Glomerular visceral epithelial cell (primary cell): ENCODE results near the gene CAPN12.

Experiments
- DNase-seq: peaks from one replicate; pipeline ENCODE4 v3.0.0-alpha.2; 2016; ENCODE audit errors: extremely low spot score

Gene CAPN12

DNA sequence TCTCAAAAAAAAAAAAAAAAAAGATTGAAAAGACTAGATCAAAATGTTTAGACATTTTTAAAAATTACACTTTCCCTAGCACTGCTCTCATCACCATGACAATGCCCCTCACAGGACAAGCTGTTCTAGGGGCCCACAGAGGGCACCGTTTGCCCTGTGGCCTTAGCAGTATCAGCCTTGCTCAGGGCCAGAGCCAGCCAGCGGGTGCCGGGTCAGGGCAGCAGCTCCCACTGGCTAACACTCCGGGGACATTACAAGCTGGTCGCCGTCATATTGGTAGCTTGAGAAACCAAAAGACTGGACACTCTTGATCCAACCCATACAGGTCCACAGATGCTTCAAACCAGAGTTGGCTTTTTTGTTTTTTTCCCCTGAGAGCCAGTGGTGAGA, 18.0 kb downstream of the CAPN12 start:
- no peak for DNase-seq

GRCh38 chr19:38725469-38726283, 18.6 kb downstream of the CAPN12 start:
- no peak for DNase-seq

GRCh38 chr19:38723990-38724854, 20.1 kb downstream of the CAPN12 start:
- no peak for DNase-seq

- no peak for DNase-seq
Observed at GRCh38 chr19:38723606-38723965, 20.7 kb downstream of the CAPN12 start.

DNA sequence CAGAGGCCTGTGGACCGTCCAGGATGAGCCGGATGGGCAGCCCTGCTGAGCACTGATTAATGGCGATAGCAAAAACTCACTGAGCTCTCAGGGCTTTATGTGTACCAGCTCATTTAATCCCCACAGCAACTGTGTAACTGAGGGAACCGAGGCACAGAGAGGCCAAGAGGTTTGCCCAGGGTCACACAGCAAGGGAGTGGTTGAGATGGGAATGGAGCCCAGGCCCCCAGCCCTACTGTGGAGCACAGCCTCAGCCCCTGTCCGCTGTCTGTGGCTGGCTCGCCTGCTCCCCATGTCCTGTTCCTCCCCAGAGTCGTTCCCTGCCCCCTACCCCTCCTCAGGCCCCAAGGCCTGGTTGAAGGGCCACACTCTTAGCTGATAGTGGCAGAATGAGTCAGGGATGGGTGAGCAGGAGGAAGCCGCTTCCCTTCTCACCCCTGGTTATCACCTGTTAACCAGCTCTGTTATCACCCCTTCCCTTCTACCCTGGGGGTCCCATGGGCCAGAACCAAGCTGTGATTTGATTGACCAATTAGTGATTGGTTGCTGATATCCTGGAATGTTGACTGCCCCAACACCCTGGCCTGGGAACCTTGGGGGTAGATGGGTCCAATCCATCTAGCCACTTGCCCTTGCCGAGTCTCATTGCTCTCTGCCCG, 21.2 kb downstream of the CAPN12 start:
- DNase-seq, result no peak

GRCh38 chr19:38721979-38722773, 22.1 kb downstream of the CAPN12 start:
- DNase-seq, result no peak

DNA sequence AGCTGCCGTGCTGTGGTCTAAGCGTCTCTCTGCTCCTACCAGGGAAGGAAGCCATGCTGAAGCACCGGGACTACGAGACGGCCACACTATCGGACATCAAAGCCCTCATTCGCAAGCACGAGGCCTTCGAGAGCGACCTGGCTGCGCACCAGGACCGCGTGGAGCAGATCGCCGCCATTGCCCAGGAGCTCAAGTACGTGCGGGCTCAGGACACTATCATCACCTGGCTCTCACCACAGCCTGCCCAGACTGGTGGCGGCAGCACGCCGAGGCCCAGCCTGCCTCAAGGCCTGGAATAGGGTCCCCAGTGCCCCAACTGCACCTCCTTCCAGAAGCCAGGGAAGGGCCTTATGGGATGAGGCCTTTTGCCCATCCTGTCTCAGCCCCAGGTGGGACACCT, 22.8 kb downstream of the CAPN12 start:
- DNase-seq, result no peak

- no peak for DNase-seq
Observed at GRCh38 chr19:38720559-38721236, 23.6 kb downstream of the CAPN12 start.

GRCh38 chr19:38719761-38720558, 24.3 kb downstream of the CAPN12 start:
- DNase-seq, result peak; percentile 60

- peak; percentile 73 for DNase-seq
Observed at GRCh38 chr19:38718747-38719543, 25.3 kb downstream of the CAPN12 start.

GRCh38 chr19:38717855-38718254, 26.4 kb downstream of the CAPN12 start:
- no peak for DNase-seq

GRCh38 chr19:38717051-38717450, 27.2 kb downstream of the CAPN12 start:
- no peak for DNase-seq

DNA sequence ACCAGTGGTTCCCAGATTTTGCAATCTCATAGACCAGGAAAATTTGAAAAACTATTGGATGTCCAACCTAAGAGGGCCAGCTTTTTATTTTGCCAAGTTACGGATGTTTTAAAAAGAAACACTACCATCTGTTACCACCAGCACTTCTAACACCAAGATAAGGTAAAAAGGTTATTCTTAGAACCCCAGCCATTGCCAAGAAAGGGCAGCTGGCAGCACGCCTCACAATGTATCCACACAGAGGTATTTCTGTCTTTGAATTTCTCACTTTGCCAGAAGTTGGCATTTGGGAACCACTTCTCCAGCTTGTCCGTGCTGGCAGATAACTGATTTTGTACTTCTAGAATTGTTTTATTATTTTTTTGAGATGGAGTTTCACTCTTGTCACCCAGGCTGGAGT, 28.7 kb downstream of the CAPN12 start:
- no peak for DNase-seq

GRCh38 chr19:38714354-38714778, 29.9 kb downstream of the CAPN12 start:
- no peak for DNase-seq

GRCh38 chr19:38713865-38714264, 30.4 kb downstream of the CAPN12 start:
- DNase-seq, result no peak

DNA sequence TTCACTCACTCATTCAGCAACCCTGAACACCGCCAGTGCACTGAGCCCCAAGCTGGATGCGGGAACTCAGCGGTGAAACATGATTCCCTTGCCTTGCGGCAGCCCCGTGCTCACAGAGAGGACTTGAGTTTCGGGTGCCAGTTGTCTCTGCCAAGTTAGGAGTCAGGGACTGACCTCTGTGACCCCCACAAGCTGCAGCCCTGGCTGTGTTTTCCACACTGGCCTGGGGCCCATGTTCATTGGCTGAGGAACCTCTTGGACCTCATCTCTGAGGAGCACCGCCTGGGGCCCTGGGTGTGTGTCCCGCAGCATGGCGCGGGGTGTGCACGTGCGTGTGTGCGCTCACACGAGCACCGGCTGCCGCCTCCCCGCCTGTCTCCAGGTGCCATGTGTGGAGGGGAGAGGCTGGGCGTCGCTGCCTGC, 31.0 kb downstream of the CAPN12 start:
- DNase-seq, result no peak

DNA sequence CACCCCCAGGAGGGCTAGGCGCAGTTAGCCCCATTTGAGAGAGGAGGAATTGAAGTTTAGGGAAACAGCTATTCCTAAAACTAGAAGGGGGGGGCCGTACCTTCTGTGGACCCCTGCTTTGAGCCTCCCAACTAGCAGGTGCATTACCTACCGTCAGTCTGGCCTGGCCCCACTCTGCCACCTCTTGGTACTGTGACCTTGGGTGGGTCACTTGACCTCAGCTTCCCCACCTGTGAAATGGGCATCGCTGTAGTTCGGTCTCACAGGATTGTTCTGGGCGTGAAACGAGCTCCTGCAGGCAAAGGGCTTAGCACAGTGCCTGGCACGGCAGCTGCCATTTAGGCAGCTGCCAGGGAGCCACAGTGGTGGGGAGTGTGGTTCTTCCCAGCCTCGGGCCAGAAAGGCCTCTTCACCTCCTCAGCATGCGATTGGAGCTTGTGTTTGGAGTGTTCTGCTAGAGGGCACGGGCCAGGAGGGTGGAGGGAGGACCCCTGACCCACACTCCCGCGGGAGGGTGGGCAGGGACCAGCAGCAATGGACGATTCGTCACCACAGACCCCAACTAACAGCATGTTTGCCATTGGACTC, 32.0 kb downstream of the CAPN12 start:
- DNase-seq, result no peak

DNA sequence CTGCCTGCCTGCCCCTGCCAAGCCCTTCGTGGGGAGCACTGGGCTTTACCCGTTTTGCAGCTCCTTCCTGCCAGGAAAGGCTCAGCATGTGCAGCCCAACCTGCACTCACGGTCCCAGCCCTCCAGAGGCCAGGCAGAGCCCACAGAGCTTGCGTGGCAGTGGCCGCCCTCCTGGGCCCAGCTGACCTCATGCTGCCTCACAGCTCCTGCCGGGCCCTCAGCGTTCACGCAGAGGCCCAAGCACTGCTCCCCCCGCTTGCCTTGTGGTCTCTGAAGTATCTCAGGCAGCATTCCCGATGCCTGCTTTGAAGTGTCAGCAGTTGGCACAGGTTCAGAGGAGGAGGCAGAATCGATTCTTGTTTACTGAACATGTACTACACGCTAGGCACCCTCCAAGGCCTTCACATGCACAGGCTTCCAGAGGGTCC, 32.5 kb downstream of the CAPN12 start:
- DNase-seq, result peak; percentile 91
